ENCODE data around the gene SPIN4. TPM values are rescaled to one million over a fixed set of nuclear protein-coding genes. Genes with fewer than 3 reads are reported as not detected.
"Not testable (repeated sequence)": the region's sequence is repeated elsewhere in the genome, so short reads cannot be mapped to it uniquely, and the experiment has no call there.

SPIN4 gene
- 1 to 10 TPM; 4.4 to 5.0 (median 4.5) TPM for total RNA-seq
- long read RNA-seq, donor 1: 0 reads
- long read RNA-seq, donor 2: 0 reads

DNA sequence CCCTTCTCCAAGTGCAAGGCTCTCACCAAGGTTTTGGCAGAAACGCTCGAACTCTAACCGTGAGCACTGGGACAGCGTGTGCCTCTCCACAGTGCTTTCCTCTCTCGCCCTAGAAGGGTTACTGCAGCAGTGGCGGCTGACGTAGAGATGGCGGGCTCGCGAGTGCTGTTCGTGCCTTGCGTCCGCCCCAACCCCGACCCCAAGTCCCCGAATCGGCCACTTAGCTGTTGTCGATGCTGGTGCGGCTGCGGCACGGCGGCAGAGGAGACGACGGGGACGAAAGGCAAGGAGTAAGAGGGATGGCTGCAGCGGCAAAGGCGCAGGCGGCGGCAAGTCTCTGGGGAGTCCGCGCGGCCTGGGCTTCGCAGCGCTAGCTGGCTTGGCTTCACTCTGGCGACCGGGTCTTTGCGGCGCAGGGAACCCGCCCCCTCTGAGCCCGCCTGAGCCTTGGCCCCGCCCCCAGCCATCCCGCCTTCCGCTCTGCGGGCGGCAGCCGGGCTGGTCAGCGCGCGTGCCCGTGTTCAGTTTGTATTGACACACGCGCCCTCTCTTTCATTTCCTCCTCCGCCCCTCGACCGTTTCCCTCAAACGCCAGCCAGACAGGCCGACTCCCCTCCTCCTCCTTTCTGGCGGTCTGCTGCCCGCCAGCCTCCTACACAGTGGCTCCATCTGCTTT lies at the start of gene SPIN4:
Gene SPIN4, minus strand, starts transcription at position 392 of the 676 bp plus-strand sequence. CDS start 513 bp downstream, outside the sequence.
- H3K4me1 ChIP-seq (ENCODE audit: low read depth): no peaks in the 10 kb centered on the region
- peak within 1 kb of the TSS; percentile 26 for H3K4me3 ChIP-seq
- no peaks in the 10 kb centered on the region for H3K36me3 ChIP-seq (ENCODE audit: low read depth)
- DNase-seq (peak; percentile 89 to 92 (median 91)), ATAC-seq (peak; percentile 99)
- no peak for TF ChIP-seq CTCF (IDR thresholded peaks at IDR 0.05)
- intact Hi-C loops (cut with DNase I, micrococcal nuclease): no loop called here
- H3K9me3 ChIP-seq: no peaks in the 10 kb centered on the region

- Histone ChIP-seq H3K9me3 (no peaks in the 10 kb centered on the region), H3K4me1 (ENCODE audit: low read depth) (no peaks in the 10 kb centered on the region), H3K4me3 (no peak overlapping the region), H3K36me3 (ENCODE audit: low read depth) (no peaks in the 10 kb centered on the region)
- TF ChIP-seq CTCF (IDR thresholded peaks at IDR 0.05): no peak
- no peak for ATAC-seq
- DNase-seq: no peak
- intact Hi-C loops (cut with DNase I, micrococcal nuclease): no loop called here
These were observed 49.2 kb upstream of the SPIN4 start for GRCh38 chrX:63400340-63400739.

DNA sequence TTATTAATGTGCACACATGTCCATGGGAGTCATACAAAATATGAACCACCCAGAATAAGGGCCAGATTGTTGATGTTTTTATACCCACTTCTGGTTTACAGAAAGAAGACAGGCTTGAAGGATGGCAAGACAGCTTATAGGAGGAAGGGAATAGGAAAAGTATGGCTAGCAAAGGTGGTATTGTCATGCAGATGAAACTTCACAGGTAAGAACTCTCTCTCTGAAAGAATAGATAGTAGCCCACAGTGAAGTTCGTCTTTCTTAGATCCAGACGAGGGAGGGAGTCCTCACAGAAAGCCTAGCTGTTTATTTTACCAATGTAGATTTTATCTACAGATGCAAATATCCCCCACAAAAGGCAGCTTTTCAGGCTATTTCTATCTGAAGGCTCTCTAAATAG lies 43.7 kb upstream of the SPIN4 start:
- Histone ChIP-seq H3K4me1 (ENCODE audit: low read depth) (no peaks in the 10 kb centered on the region), H3K4me3 (no peak overlapping the region), H3K9me3 (no peaks in the 10 kb centered on the region), H3K36me3 (ENCODE audit: low read depth) (no peaks in the 10 kb centered on the region)
- no peak for DNase-seq
- no peak for ATAC-seq
- intact Hi-C loops (cut with DNase I, micrococcal nuclease): no loop called here
- no peak for TF ChIP-seq CTCF (IDR thresholded peaks at IDR 0.05)

- H3K36me3 ChIP-seq (ENCODE audit: low read depth); H3K4me1 ChIP-seq (ENCODE audit: low read depth); DNase-seq; intact Hi-C loops (cut with DNase I, micrococcal nuclease); H3K4me3 ChIP-seq; ATAC-seq; H3K9me3 ChIP-seq: not testable (repeated sequence)
These were observed 42.0 kb upstream of the SPIN4 start for GRCh38 chrX:63393094-63393493.

DNA sequence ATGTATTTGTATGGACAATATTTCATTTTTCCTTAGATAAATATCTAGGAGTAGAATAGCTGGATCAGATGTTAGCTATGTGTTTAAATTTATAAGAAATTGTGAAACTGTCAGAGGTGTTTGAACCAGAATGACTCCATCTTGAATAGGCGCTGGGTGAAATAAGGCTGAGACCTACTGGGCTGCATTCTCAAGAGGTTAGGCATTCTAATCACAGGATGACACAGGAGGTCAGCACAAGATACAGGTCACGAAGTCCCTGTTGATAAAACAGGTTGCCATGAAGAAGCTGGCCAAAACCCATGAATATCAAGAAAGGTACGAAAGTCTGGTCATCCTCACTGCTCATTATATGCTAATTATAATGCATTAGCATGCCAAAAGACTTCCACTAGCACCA lies 36.3 kb upstream of the SPIN4 start:
- H3K4me3 ChIP-seq: no peak overlapping the region
- DNase-seq (no peak), ATAC-seq (no peak)
- H3K9me3 ChIP-seq: no peaks in the 10 kb centered on the region
- no peaks in the 10 kb centered on the region for H3K4me1 ChIP-seq (ENCODE audit: low read depth)
- no peak for TF ChIP-seq CTCF (IDR thresholded peaks at IDR 0.05)
- intact Hi-C loops (cut with DNase I, micrococcal nuclease): no loop called here
- H3K36me3 ChIP-seq (ENCODE audit: low read depth): no peaks in the 10 kb centered on the region

- H3K9me3 ChIP-seq; H3K4me3 ChIP-seq; ATAC-seq; H3K36me3 ChIP-seq (ENCODE audit: low read depth); intact Hi-C loops (cut with DNase I, micrococcal nuclease); H3K4me1 ChIP-seq (ENCODE audit: low read depth); DNase-seq: not testable (repeated sequence)
These were observed 33.1 kb upstream of the SPIN4 start for GRCh38 chrX:63384263-63384662.

DNA sequence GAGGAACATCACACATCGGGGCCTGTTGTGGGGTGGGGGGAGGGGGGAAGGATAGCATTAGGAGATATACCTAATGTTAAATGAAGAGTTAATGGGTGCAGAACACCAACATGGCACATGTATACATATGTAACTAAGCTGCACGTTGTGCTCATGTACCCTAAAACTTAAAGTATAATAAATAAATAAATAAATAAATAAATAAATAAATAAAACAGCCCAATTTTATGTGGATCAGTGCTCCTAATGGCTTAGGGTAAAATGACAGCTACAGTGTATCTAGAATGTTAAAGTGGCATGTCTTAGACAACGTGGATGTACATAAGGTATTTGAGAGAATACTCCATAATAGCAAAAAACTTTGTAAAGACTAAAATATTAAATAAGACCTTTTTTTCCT lies 21.9 kb upstream of the SPIN4 start:
- H3K4me3 ChIP-seq; H3K36me3 ChIP-seq (ENCODE audit: low read depth); intact Hi-C loops (cut with DNase I, micrococcal nuclease); ATAC-seq; H3K4me1 ChIP-seq (ENCODE audit: low read depth); DNase-seq; H3K9me3 ChIP-seq: not testable (repeated sequence)

GRCh38 chrX:63367699-63368098 lies 16.6 kb upstream of the SPIN4 start:
- DNase-seq; H3K4me1 ChIP-seq (ENCODE audit: low read depth); H3K36me3 ChIP-seq (ENCODE audit: low read depth); H3K4me3 ChIP-seq; H3K9me3 ChIP-seq; intact Hi-C loops (cut with DNase I, micrococcal nuclease); ATAC-seq: not testable (repeated sequence)
